Keratinocyte (primary cell): ENCODE results near the gene MYH13. TPM values are rescaled to one million over a fixed set of nuclear protein-coding genes. Genes with fewer than 3 reads are reported as not detected.

Experiments
- DNase-seq: peaks from one replicate; pipeline ENCODE4 v3.0.0-alpha.2; 2011; ENCODE audit warnings: low read depth, missing footprints, low spot score
- FAIRE-seq: peaks from 2 replicates; lab custom pipeline; 2011; peaks lifted over from hg19 to GRCh38; lab: Jason Lieb, UNC
- H2AFZ ChIP-seq: 2 replicates; pipeline ENCODE4 v1.6.0; 2012; ENCODE audit warnings: low read length, control low read depth, inconsistent platforms; ENCODE audit not compliant: control insufficient read depth
- H3K27ac ChIP-seq: 2 replicates; pipeline ENCODE4 v1.5.1; 2011; ENCODE audit warnings: low read length; ENCODE audit not compliant: control insufficient read depth, insufficient read depth
- H3K27me3 ChIP-seq: 3 replicates; pipeline ENCODE4 v1.6.0; 2011; ENCODE audit warnings: low read length; ENCODE audit not compliant: control insufficient read depth, insufficient read depth; ENCODE audit errors: extremely low read depth
- H3K36me3 ChIP-seq, 2 experiments: 2 replicates in 1 of 2; 3 replicates in 1 of 2; pipeline ENCODE4 v1.5.1; 2011; ENCODE audit warnings: low read length in 2 of 2, mild to moderate bottlenecking in 1 of 2; ENCODE audit not compliant: control insufficient read depth in 2 of 2, insufficient read depth in 2 of 2; ENCODE audit errors: extremely low read depth in 1 of 2
- H3K4me1 ChIP-seq: 3 replicates; pipeline ENCODE4 v1.5.1; 2011; ENCODE audit warnings: low read length; ENCODE audit not compliant: control insufficient read depth, insufficient read depth; ENCODE audit errors: extremely low read depth
- H3K4me2 ChIP-seq: 3 replicates; pipeline ENCODE4 v1.6.0; 2011; ENCODE audit warnings: low read depth, low read length; ENCODE audit not compliant: control insufficient read depth, insufficient read depth; ENCODE audit errors: extremely low read depth
- H3K4me3 ChIP-seq, 3 experiments: fragments of 200-600 bp in 1 of 3; sonication (generic) in 1 of 3; 2 replicates in 2 of 3; 3 replicates in 1 of 3; pipeline ENCODE4 v1.5.1; 2011 to 2016; ENCODE audit warnings: low read length in 3 of 3, mild to moderate bottlenecking in 3 of 3, control low read depth in 2 of 3, inconsistent platforms in 1 of 3, low read depth in 1 of 3, mixed read lengths in 1 of 3, mixed run types in 1 of 3, moderate library complexity in 1 of 3; ENCODE audit not compliant: control insufficient read depth in 2 of 3, insufficient read depth in 2 of 3; ENCODE audit errors: extremely low read depth in 1 of 3
- H3K79me2 ChIP-seq: 2 replicates; pipeline ENCODE4 v1.6.0; 2012; ENCODE audit warnings: low read length; ENCODE audit not compliant: control insufficient read depth, insufficient read depth
- H3K9ac ChIP-seq: 3 replicates; pipeline ENCODE4 v1.6.0; 2011; ENCODE audit warnings: low read length; ENCODE audit not compliant: control insufficient read depth, insufficient read depth; ENCODE audit errors: extremely low read depth
- H3K9me1 ChIP-seq: 3 replicates; pipeline ENCODE4 v1.6.0; 2011; ENCODE audit warnings: low read length; ENCODE audit not compliant: control insufficient read depth, insufficient read depth; ENCODE audit errors: extremely low read depth
- H3K9me3 ChIP-seq: 2 replicates; pipeline ENCODE4 v1.5.1; 2012; ENCODE audit warnings: low read depth, low read length; ENCODE audit not compliant: control insufficient read depth
- H4K20me1 ChIP-seq: 3 replicates; pipeline ENCODE4 v1.6.0; 2011; ENCODE audit warnings: low read length; ENCODE audit not compliant: control insufficient read depth, insufficient read depth; ENCODE audit errors: extremely low read depth
- EZH2 ChIP-seq: IDR thresholded peaks from one replicate; pipeline ENCODE4 v1.6.1; 2012; ENCODE audit warnings: inconsistent platforms, mild to moderate bottlenecking, low read length, moderate library complexity
- dilution Hi-C: fragments of 300-500 bp; cut with MboI; formaldehyde crosslinking; loops from one replicate; pipeline ENCODE4 v1.7.0; 2020; ENCODE audit warnings: low sequenced_read_pairs; ENCODE audit not compliant: extremely low pct_ligation_motif_present
- polyA plus RNA-seq, 5 experiments: library from polyadenylated mRNA; depleted of rRNA in 3 of 5; stranded (reverse) in 3 of 5; stranded (forward) in 1 of 5; unstranded in 1 of 5; fragments of >200 nt; gene quantifications; 1 replicate in 1 of 5; 2 replicates in 3 of 5; 3 replicates in 1 of 5; pipeline versions ENCODE4 v1.2.1 to v1.2.3, GENCODE V29; 2011 to 2012; ENCODE audit warnings: missing spikeins in 2 of 5, low read depth in 1 of 5, low replicate concordance in 1 of 5
- TF ChIP-seq, protein P1 (sequence below), 3 experiments: IDR thresholded peaks in 1 of 3; conservative IDR thresholded peaks in 1 of 3; optimal IDR thresholded peaks in 1 of 3; 2 replicates in 2 of 3; 3 replicates in 1 of 3; pipeline versions ENCODE3 to v1.5.1; 2011; ENCODE audit warnings: low read length in 3 of 3, mild to moderate bottlenecking in 3 of 3, moderate library complexity in 2 of 3, control low read depth in 1 of 3, inconsistent platforms in 1 of 3; ENCODE audit not compliant: insufficient read depth in 2 of 3; ENCODE audit errors: extremely low read depth in 1 of 3

MYH13 gene
- polyA plus RNA-seq, 1 donor (not counting 4 experiments of a cell fraction or from before 2014, with no cell fraction given) = not detected

DNA sequence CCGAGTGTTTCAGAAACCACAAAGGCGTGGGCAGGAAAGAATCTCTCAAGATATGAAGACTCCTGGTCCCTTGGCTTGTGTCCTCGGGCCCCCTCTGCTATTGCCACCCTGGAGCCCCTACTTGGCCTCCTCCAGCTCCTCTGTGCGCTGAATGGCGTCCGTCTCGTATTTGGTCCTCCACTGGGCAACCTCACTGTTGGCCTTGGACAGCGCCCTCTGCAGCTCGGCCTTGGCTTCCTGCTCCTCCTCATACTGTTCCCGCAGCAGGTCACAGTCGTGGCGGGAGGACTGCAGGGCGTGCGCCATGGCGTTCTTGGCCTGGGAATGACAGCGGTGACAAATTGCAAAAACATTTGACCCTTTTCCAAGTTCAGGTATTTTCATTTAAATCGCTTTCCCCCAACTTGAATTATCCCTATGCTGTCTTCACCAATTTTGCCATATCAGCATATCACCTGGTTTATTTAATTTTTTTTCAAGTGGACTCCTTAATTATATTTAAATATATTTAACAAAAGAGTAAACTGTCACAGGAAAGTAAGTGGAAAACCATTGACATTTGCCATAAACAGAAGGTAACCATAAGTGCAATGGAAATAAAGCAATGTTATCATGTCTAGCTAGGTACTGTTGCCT is 59.7 kb downstream of the MYH13 start:
- dilution Hi-C loops = no loop called here

DNA sequence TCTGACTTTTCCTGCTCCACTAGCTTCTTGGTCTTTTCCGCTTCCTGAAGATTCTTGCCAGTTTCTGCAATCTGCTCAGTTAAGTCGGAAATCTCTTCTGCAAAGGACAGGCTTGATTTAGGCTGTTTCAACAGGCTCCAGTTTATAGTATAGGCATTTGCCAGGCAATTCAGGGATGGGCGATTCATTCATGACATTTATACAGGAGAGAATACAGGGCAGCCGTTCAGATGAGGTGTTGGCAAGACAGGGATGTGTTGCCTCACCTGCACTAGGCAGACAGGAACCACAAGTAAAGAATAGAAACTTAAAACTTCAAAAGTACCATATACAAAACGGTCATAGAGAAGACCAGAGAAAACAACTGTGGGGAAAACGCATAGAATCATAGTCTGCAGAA is 61.7 kb downstream of the MYH13 start:
- dilution Hi-C loops = no loop called here
- Histone ChIP-seq H3K4me1 (no peaks in the 10 kb centered on the region), H3K4me3 (no peak overlapping the region), H2AFZ (no peak overlapping the region), H4K20me1 (no peaks in the 10 kb centered on the region), H3K79me2 (no peaks in the 10 kb centered on the region), H3K9me3 (no peaks in the 10 kb centered on the region), H3K27ac (no peak overlapping the region), H3K9me1 (no peaks in the 10 kb centered on the region), H3K9ac (no peak overlapping the region), H3K27me3 (no peaks in the 10 kb centered on the region), H3K36me3 (no peaks in the 10 kb centered on the region), H3K4me2 (no peak overlapping the region)
- TF ChIP-seq, protein P1, sequence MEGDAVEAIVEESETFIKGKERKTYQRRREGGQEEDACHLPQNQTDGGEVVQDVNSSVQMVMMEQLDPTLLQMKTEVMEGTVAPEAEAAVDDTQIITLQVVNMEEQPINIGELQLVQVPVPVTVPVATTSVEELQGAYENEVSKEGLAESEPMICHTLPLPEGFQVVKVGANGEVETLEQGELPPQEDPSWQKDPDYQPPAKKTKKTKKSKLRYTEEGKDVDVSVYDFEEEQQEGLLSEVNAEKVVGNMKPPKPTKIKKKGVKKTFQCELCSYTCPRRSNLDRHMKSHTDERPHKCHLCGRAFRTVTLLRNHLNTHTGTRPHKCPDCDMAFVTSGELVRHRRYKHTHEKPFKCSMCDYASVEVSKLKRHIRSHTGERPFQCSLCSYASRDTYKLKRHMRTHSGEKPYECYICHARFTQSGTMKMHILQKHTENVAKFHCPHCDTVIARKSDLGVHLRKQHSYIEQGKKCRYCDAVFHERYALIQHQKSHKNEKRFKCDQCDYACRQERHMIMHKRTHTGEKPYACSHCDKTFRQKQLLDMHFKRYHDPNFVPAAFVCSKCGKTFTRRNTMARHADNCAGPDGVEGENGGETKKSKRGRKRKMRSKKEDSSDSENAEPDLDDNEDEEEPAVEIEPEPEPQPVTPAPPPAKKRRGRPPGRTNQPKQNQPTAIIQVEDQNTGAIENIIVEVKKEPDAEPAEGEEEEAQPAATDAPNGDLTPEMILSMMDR (optimal IDR thresholded peaks at IDR 0.05 in 1 of 3, IDR thresholded peaks at IDR 0.05 in 1 of 3, conservative IDR thresholded peaks at IDR 0.05 in 1 of 3; ENCODE audit: extremely low read depth in 1 of 3, insufficient read depth in 2 of 3, low read length in 3 of 3) = no peak
- no peak for TF ChIP-seq EZH2
- FAIRE-seq (no peak), DNase-seq (no peak)

More for the DNA sequence above, 59.7 kb downstream of the MYH13 start:
- H2AFZ ChIP-seq = no peak overlapping the region
- no peak overlapping the region for H3K4me2 ChIP-seq
- H3K4me1 ChIP-seq = no peaks in the 10 kb centered on the region
- H3K9ac ChIP-seq = no peak overlapping the region
- TF ChIP-seq, protein P1 (optimal IDR thresholded peaks at IDR 0.05 in 1 of 3, IDR thresholded peaks at IDR 0.05 in 1 of 3, conservative IDR thresholded peaks at IDR 0.05 in 1 of 3; ENCODE audit: extremely low read depth in 1 of 3, insufficient read depth in 2 of 3, low read length in 3 of 3) = no peak
- no peak for TF ChIP-seq EZH2
- H3K27ac ChIP-seq = no peak overlapping the region
- no peak for FAIRE-seq
- no peaks in the 10 kb centered on the region for H3K36me3 ChIP-seq
- DNase-seq = no peak
- no peaks in the 10 kb centered on the region for H4K20me1 ChIP-seq
- H3K4me3 ChIP-seq = no peak overlapping the region
- no peaks in the 10 kb centered on the region for H3K9me1 ChIP-seq
- H3K9me3 ChIP-seq = no peaks in the 10 kb centered on the region
- no peaks in the 10 kb centered on the region for H3K27me3 ChIP-seq
- no peaks in the 10 kb centered on the region for H3K79me2 ChIP-seq
